Liver (tissue), 9 donors: ENCODE data around the gene DENND4A. TPM values are rescaled to one million over a fixed set of nuclear protein-coding genes. Genes with fewer than 3 reads are reported as not detected.

Source experiments
- DNase-seq: peaks from one replicate; pipeline ENCODE4 v3.0.0-alpha.2; 2017; ENCODE audit warnings: low spot score
- H3K27ac ChIP-seq, 2 donors: one replicate each; pipeline ENCODE4 v1.7.0; 2013; ENCODE audit warnings: inconsistent platforms in 2 of 2, low read length in 2 of 2, control low read depth in 1 of 2, low read depth in 1 of 2, mild to moderate bottlenecking in 1 of 2
- H3K27me3 ChIP-seq, 4 donors: one replicate each; pipeline versions ENCODE4 v1.6.1 to v1.7.0; 2013; ENCODE audit warnings: low read length in 3 of 4, inconsistent platforms in 1 of 4, mild to moderate bottlenecking in 1 of 4, moderate library complexity in 1 of 4; ENCODE audit not compliant: control insufficient read depth in 4 of 4, insufficient read depth in 4 of 4
- H3K36me3 ChIP-seq, 4 donors: one replicate each; pipeline versions ENCODE4 v1.6.1 to v1.7.0; 2013; ENCODE audit warnings: low read length in 3 of 4, mild to moderate bottlenecking in 3 of 4, low read depth in 1 of 4, moderate library complexity in 1 of 4; ENCODE audit not compliant: control insufficient read depth in 4 of 4, insufficient read depth in 3 of 4
- H3K4me1 ChIP-seq, 4 donors: one replicate each; pipeline versions ENCODE4 v1.6.1 to v1.7.0; 2013; ENCODE audit warnings: low read length in 3 of 4, mild to moderate bottlenecking in 3 of 4, moderate library complexity in 1 of 4; ENCODE audit not compliant: control insufficient read depth in 4 of 4, insufficient read depth in 4 of 4
- H3K4me3 ChIP-seq, 3 donors: one replicate each; pipeline versions ENCODE4 v1.6.1 to v1.7.0; 2013; ENCODE audit warnings: low read length in 3 of 3, control low read depth in 1 of 3, low read depth in 1 of 3, mild to moderate bottlenecking in 1 of 3
- H3K9ac ChIP-seq, 2 donors: one replicate each; pipeline ENCODE4 v1.7.0; 2013; ENCODE audit warnings: low read length in 2 of 2, mild to moderate bottlenecking in 2 of 2, moderate library complexity in 2 of 2, control low read depth in 1 of 2, low read depth in 1 of 2
- H3K9me3 ChIP-seq, 4 donors: one replicate each; pipeline versions ENCODE4 v1.6.1 to v1.7.0; 2013; ENCODE audit warnings: low read length in 3 of 4; ENCODE audit not compliant: control insufficient read depth in 4 of 4
- ATF3 ChIP-seq: IDR thresholded peaks from 2 replicates; pipeline ENCODE4 v1.6.1; 2016; ENCODE audit warnings: antibody characterized with exemption
- CTCF ChIP-seq: fragments of 150-350 bp; IDR thresholded peaks from 2 replicates; pipeline ENCODE4 v1.5.1; 2017; ENCODE audit warnings: improper control_type of control experiment, low read depth, low read length; ENCODE audit not compliant: missing input control
- EGR1 ChIP-seq, 2 donors: IDR thresholded peaks; 2 replicates each; pipeline ENCODE4 v1.6.1; 2016 to 2018; ENCODE audit warnings: antibody characterized with exemption in 2 of 2, low read depth in 2 of 2
- MAX ChIP-seq: IDR thresholded peaks from 2 replicates; pipeline ENCODE4 v1.6.1; 2016; ENCODE audit warnings: antibody characterized with exemption
- NR2F2 ChIP-seq: IDR thresholded peaks from 2 replicates; pipeline ENCODE4 v1.6.1; 2016; ENCODE audit warnings: antibody characterized with exemption
- RAD21 ChIP-seq, 2 donors: IDR thresholded peaks; 2 replicates each; pipeline ENCODE4 v1.6.1; 2016; ENCODE audit warnings: antibody characterized with exemption in 2 of 2, mild to moderate bottlenecking in 2 of 2
- REST ChIP-seq: IDR thresholded peaks from 2 replicates; pipeline ENCODE4 v1.6.1; 2016; ENCODE audit warnings: antibody characterized with exemption, mild to moderate bottlenecking
- RXRA ChIP-seq, 2 donors: IDR thresholded peaks; 2 replicates each; pipeline ENCODE4 v1.6.1; 2017 to 2018; ENCODE audit warnings: antibody characterized with exemption in 2 of 2, mild to moderate bottlenecking in 1 of 2
- TAF1 ChIP-seq: conservative IDR thresholded peaks from 2 replicates; pipeline ENCODE4 v1.6.1; 2016; ENCODE audit warnings: antibody characterized with exemption, mild to moderate bottlenecking
- YY1 ChIP-seq: IDR thresholded peaks from 2 replicates; pipeline ENCODE4 v1.6.1; 2016; ENCODE audit warnings: antibody characterized with exemption, mild to moderate bottlenecking
- ZBTB33 ChIP-seq: IDR thresholded peaks from 2 replicates; pipeline ENCODE4 v1.6.1; 2016; ENCODE audit warnings: antibody characterized with exemption
- WGBS: extraction: QIAGEN DNeasy Blood & Tissue Kit; methylation state at CpG from one replicate; pipeline ENCODE4 v1.1.7; 2013; 5-methylcytosine and 5-hydroxymethylcytosine counted together
- polyA plus RNA-seq, 2 donors: library from polyadenylated mRNA; stranded (reverse) in 1 of 2; unstranded in 1 of 2; fragments of 200-250 nt in 1 of 2; fragments of >200 nt in 1 of 2; fragmentation: Nextera tagmentation in 1 of 2; extraction: Ambion mirVana in 1 of 2; gene quantifications; one replicate each; pipeline versions ENCODE4 v1.2.1 to v1.2.3, GENCODE V29; 2013 to 2015
- total RNA-seq, 2 donors: library from RNA; depleted of rRNA; stranded (reverse); fragments of >200 nt; gene quantifications; one replicate each; pipeline ENCODE4 v1.2.3, GENCODE V29; 2014
- donor health status: healthy.
- donor health status: healthy.
- donor health status: healthy.
- donor health status: healthy.
- donor health status: healthy.

The DENND4A gene
- total and polyA plus RNA-seq, 4 donors, result 5.2 to 75.5 (median 23.9) TPM

GRCh38 chr15:65824031-65824743 lies 32.1 kb upstream of the DENND4A start:
- H3K4me1 ChIP-seq, result peaks cover 0 to 8% (median 1%) of the 10 kb centered on the region in 4 donors
- no peak overlapping the region for H3K9ac ChIP-seq
- DNase-seq, result peak; percentile 57
- H3K27me3 ChIP-seq, result no peaks in the 10 kb centered on the region
- H3K9me3 ChIP-seq, result no peaks in the 10 kb centered on the region
- H3K27ac ChIP-seq, result no peak overlapping the region
- TF ChIP-seq CTCF, result peak; percentile 62
- TF ChIP-seq RXRA (IDR thresholded peaks at IDR 0.05), result no peak
- peak; percentile 85 to 90 for TF ChIP-seq RAD21 (IDR thresholded peaks at IDR 0.05)
- H3K36me3 ChIP-seq, result no peaks in the 10 kb centered on the region
- WGBS, result 69% methylated on average over 7 of the region's 7 CpGs
- no peak overlapping the region for H3K4me3 ChIP-seq

GRCh38 chr15:65822316-65822715 lies 30.2 kb upstream of the DENND4A start:
- no peak overlapping the region for H3K9ac ChIP-seq
- H3K36me3 ChIP-seq, result no peaks in the 10 kb centered on the region
- no peak for DNase-seq
- H3K4me3 ChIP-seq, result no peak overlapping the region
- peaks cover 0 to 4% (median 1%) of the 10 kb centered on the region in 4 donors for H3K4me1 ChIP-seq
- H3K27ac ChIP-seq, result no peak overlapping the region
- TF ChIP-seq YY1, result no peak
- no peak for TF ChIP-seq EGR1 (IDR thresholded peaks at IDR 0.05; ENCODE audit: low read depth in 2 of 2)
- TF ChIP-seq TAF1, result no peak
- TF ChIP-seq NR2F2, result no peak
- TF ChIP-seq RAD21 (IDR thresholded peaks at IDR 0.05), result no peak
- 91% methylated on average over 3 of the region's 3 CpGs for WGBS
- H3K9me3 ChIP-seq, result no peaks in the 10 kb centered on the region
- H3K27me3 ChIP-seq, result no peaks in the 10 kb centered on the region

- no peaks in the 10 kb centered on the region for H3K36me3 ChIP-seq
- H3K27me3 ChIP-seq, result no peaks in the 10 kb centered on the region
- H3K27ac ChIP-seq, result no peak overlapping the region
- H3K9me3 ChIP-seq, result no peaks in the 10 kb centered on the region
- DNase-seq, result no peak
- TF ChIP-seq YY1, result no peak
- TF ChIP-seq ATF3, result no peak
- no peak for TF ChIP-seq REST
- no peak for TF ChIP-seq RAD21 (IDR thresholded peaks at IDR 0.05)
- TF ChIP-seq RXRA (IDR thresholded peaks at IDR 0.05), result no peak
- no peak for TF ChIP-seq ZBTB33
- TF ChIP-seq MAX, result no peak
- no peak overlapping the region for H3K9ac ChIP-seq
- no peak overlapping the region for H3K4me3 ChIP-seq
- peaks cover 0 to 4% (median 1%) of the 10 kb centered on the region in 4 donors for H3K4me1 ChIP-seq
These were observed 29.0 kb upstream of the DENND4A start for GRCh38 chr15:65821070-65821469.
